ENCODE measurements around the gene CYP27B1. TPM values are rescaled to one million over a fixed set of nuclear protein-coding genes. Genes with fewer than 3 reads are reported as not detected.
A peak's percentile ranks its signal among the peaks of the same experiment; 100 is the strongest.

The CYP27B1 gene
- total and polyA plus RNA-seq, 10 of the 15 experiments (the other 5 are each of a cell fraction or from before 2014, with no cell fraction given) = 0.10 to 2.7 (median 1.1) TPM

DNA sequence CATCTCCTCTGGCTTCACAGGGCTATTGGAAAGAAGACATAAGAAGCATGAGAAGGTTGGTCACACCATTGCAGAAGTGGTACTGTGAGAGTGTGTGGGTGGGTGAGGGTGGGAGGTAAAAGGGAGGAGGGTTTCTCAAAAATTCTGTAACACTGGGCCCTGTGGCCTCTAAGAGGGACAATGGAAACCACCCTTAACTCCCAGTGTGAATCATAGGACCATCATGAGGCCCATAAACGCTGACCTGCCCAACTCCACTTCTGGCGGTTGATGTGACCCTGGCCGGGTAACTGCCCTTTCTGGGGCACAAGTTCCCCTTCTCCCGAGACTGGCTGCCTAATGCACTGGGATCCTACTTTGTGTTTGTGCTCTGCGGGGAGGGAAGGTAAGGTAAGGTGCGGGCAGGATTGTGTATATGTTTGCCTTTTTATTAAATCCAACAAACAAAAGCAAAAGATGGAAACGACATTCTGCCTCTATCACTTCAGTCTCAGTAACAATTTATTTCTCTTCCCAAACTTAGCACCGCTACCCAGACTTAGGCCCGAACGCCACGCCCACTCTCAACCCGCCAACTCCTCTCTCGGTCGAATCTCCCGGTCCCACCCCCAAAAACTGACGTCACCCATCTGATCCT, 4.5 kb upstream of the CYP27B1 start (continued):
- TF ChIP-seq EGR1 (IDR thresholded peaks at IDR 0.05; ENCODE audit: borderline replicate concordance in 1 of 2, low read depth in 2 of 2, low read length in 2 of 2) (peak in 1 of 2 experiments; percentile 48; a peak in 1 of 3 replicates), HDGF (IDR thresholded peaks at IDR 0.05) (no peak), NFYA (IDR thresholded peaks at IDR 0.05; ENCODE audit: borderline replicate concordance, low read depth, low read length) (no peak), SIN3A (IDR thresholded peaks at IDR 0.05; ENCODE audit: low read depth, low read length) (no peak), PML (IDR thresholded peaks at IDR 0.05; ENCODE audit: low read length) (no peak), IRF3 (IDR thresholded peaks at IDR 0.05) (no peak), BACH1 (IDR thresholded peaks at IDR 0.05; ENCODE audit: borderline replicate concordance) (peak; percentile 2; the same call in 1 of the 2 replicates), TARDBP (IDR thresholded peaks at IDR 0.05; ENCODE audit: borderline replicate concordance) (0 out of 2 replicates have a peak, but pooled peaks have one; percentile 4), RAD51 (IDR thresholded peaks at IDR 0.05) (no peak), FOXK2 (IDR thresholded peaks at IDR 0.05) (no peak), CBX5 (IDR thresholded peaks at IDR 0.05; ENCODE audit: low read depth) (no peak)
- TF ChIP-seq, protein P1, sequence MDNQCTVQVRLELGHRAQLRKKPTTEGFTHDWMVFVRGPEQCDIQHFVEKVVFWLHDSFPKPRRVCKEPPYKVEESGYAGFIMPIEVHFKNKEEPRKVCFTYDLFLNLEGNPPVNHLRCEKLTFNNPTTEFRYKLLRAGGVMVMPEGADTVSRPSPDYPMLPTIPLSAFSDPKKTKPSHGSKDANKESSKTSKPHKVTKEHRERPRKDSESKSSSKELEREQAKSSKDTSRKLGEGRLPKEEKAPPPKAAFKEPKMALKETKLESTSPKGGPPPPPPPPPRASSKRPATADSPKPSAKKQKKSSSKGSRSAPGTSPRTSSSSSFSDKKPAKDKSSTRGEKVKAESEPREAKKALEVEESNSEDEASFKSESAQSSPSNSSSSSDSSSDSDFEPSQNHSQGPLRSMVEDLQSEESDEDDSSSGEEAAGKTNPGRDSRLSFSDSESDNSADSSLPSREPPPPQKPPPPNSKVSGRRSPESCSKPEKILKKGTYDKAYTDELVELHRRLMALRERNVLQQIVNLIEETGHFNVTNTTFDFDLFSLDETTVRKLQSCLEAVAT (IDR thresholded peaks at IDR 0.05) = no peak

Data from GM12878 (cell line).